ENCODE measurements around the gene IFNG. TPM values are rescaled to one million over a fixed set of nuclear protein-coding genes. Genes with fewer than 3 reads are reported as not detected.

Gene IFNG
- total and polyA plus RNA-seq, 2 donors (not counting 1 experiment from before 2014, with no cell fraction given) = not detected

- no peak for TF ChIP-seq CTCF (conservative IDR thresholded peaks at IDR 0.05 in 1 of 2, IDR thresholded peaks at IDR 0.05 in 1 of 2; ENCODE audit: low read depth in 1 of 2, low read length in 2 of 2)
- no peak for TF ChIP-seq EZH2 (IDR thresholded peaks at IDR 0.05; ENCODE audit: low read length, missing control alignments)
- Histone ChIP-seq H3K36me3 (ENCODE audit: control insufficient read depth, insufficient read depth, low read length) (no peaks in the 10 kb centered on the region), H3K4me2 (ENCODE audit: extremely low read depth, insufficient read depth, low read length) (no peak overlapping the region), H3K4me1 (ENCODE audit: control insufficient read depth, extremely low read depth, insufficient read depth, low read length) (no peaks in the 10 kb centered on the region), H3K4me3 (replicated peaks in 1 of 4; ENCODE audit: control extremely low read depth in 1 of 4, insufficient read depth in 1 of 4, low read depth in 3 of 4, low read length in 4 of 4) (no peak overlapping the region), H3K9me3 (ENCODE audit: control insufficient read depth, insufficient read depth, low read depth, low read length) (no peaks in the 10 kb centered on the region), H3K27ac (ENCODE audit: insufficient read depth, low read length) (no peak overlapping the region), H4K20me1 (ENCODE audit: control insufficient read depth, extremely low read depth, insufficient read depth, low read length) (no peaks in the 10 kb centered on the region), H2AFZ (ENCODE audit: low read length) (no peak overlapping the region), H3K9ac (ENCODE audit: insufficient read depth, low read length) (no peak overlapping the region), H3K79me2 (ENCODE audit: control insufficient read depth, insufficient read depth, low read length) (no peaks in the 10 kb centered on the region), H3K27me3 (ENCODE audit: control insufficient read depth, insufficient read depth, low read length) (peaks cover 8% of the 10 kb centered on the region)
- DNase-seq (ENCODE audit: low read depth in 2 of 2) = no peak
These were observed 39.6 kb upstream of the IFNG start for GRCh38 chr12:68199127-68199526.

- H3K4me2 ChIP-seq (ENCODE audit: extremely low read depth, insufficient read depth, low read length) = no peak overlapping the region
- no peaks in the 10 kb centered on the region for H3K79me2 ChIP-seq (ENCODE audit: control insufficient read depth, insufficient read depth, low read length)
- peaks cover 8% of the 10 kb centered on the region for H3K27me3 ChIP-seq (ENCODE audit: control insufficient read depth, insufficient read depth, low read length)
- TF ChIP-seq EZH2 (IDR thresholded peaks at IDR 0.05; ENCODE audit: low read length, missing control alignments) (no peak), CTCF (conservative IDR thresholded peaks at IDR 0.05 in 1 of 2, IDR thresholded peaks at IDR 0.05 in 1 of 2; ENCODE audit: low read depth in 1 of 2, low read length in 2 of 2) (no peak)
- H3K36me3 ChIP-seq (ENCODE audit: control insufficient read depth, insufficient read depth, low read length) = no peaks in the 10 kb centered on the region
- no peaks in the 10 kb centered on the region for H4K20me1 ChIP-seq (ENCODE audit: control insufficient read depth, extremely low read depth, insufficient read depth, low read length)
- H3K4me1 ChIP-seq (ENCODE audit: control insufficient read depth, extremely low read depth, insufficient read depth, low read length) = no peaks in the 10 kb centered on the region
- no peak overlapping the region for H2AFZ ChIP-seq (ENCODE audit: low read length)
- H3K4me3 ChIP-seq (replicated peaks in 1 of 4; ENCODE audit: control extremely low read depth in 1 of 4, insufficient read depth in 1 of 4, low read depth in 3 of 4, low read length in 4 of 4) = no peak overlapping the region
- no peaks in the 10 kb centered on the region for H3K9me3 ChIP-seq (ENCODE audit: control insufficient read depth, insufficient read depth, low read depth, low read length)
- DNase-seq (ENCODE audit: low read depth in 2 of 2) = no peak
- no peak overlapping the region for H3K9ac ChIP-seq (ENCODE audit: insufficient read depth, low read length)
- no peak overlapping the region for H3K27ac ChIP-seq (ENCODE audit: insufficient read depth, low read length)
These were observed 39.1 kb upstream of the IFNG start for GRCh38 chr12:68198507-68199086.

GRCh38 chr12:68190301-68190700, 30.8 kb upstream of the IFNG start:
- Histone ChIP-seq H3K36me3 (ENCODE audit: control insufficient read depth, insufficient read depth, low read length) (no peaks in the 10 kb centered on the region), H3K27me3 (ENCODE audit: control insufficient read depth, insufficient read depth, low read length) (peaks cover 2% of the 10 kb centered on the region), H3K27ac (ENCODE audit: insufficient read depth, low read length) (no peak overlapping the region), H3K9ac (ENCODE audit: insufficient read depth, low read length) (no peak overlapping the region), H3K4me3 (replicated peaks in 1 of 4; ENCODE audit: control extremely low read depth in 1 of 4, insufficient read depth in 1 of 4, low read depth in 3 of 4, low read length in 4 of 4) (no peak overlapping the region), H2AFZ (ENCODE audit: low read length) (no peak overlapping the region), H3K9me3 (ENCODE audit: control insufficient read depth, insufficient read depth, low read depth, low read length) (no peaks in the 10 kb centered on the region), H3K79me2 (ENCODE audit: control insufficient read depth, insufficient read depth, low read length) (no peaks in the 10 kb centered on the region), H3K4me1 (ENCODE audit: control insufficient read depth, extremely low read depth, insufficient read depth, low read length) (no peaks in the 10 kb centered on the region), H4K20me1 (ENCODE audit: control insufficient read depth, extremely low read depth, insufficient read depth, low read length) (no peaks in the 10 kb centered on the region), H3K4me2 (ENCODE audit: extremely low read depth, insufficient read depth, low read length) (no peak overlapping the region)
- no peak for DNase-seq (ENCODE audit: low read depth in 2 of 2)
- TF ChIP-seq CTCF (conservative IDR thresholded peaks at IDR 0.05 in 1 of 2, IDR thresholded peaks at IDR 0.05 in 1 of 2; ENCODE audit: low read depth in 1 of 2, low read length in 2 of 2) (no peak), EZH2 (IDR thresholded peaks at IDR 0.05; ENCODE audit: low read length, missing control alignments) (no peak)
